Vagina (tissue), 2 donors: ENCODE data around the gene GAMT. TPM values are rescaled to one million over a fixed set of nuclear protein-coding genes. Genes with fewer than 3 reads are reported as not detected.

Source experiments
- DNase-seq, 2 donors: peaks; one replicate each; pipeline ENCODE4 v3.0.0-alpha.2; 2017; ENCODE audit errors: extremely low spot score in 2 of 2
- H3K27ac ChIP-seq: fragments of 200-600 bp; sonication (generic); one replicate; pipeline ENCODE4 v1.5.1; 2019
- H3K27me3 ChIP-seq: fragments of 200-600 bp; sonication (generic); one replicate; pipeline ENCODE4 v1.5.1; 2019
- H3K36me3 ChIP-seq, 2 donors: fragments of 200-600 bp; sonication (generic); one replicate each; pipeline ENCODE4 v1.5.1; 2017 to 2019
- H3K4me1 ChIP-seq: fragments of 200-600 bp; sonication (generic); one replicate; pipeline ENCODE4 v1.5.1; 2019
- H3K4me3 ChIP-seq, 2 donors: fragments of 200-600 bp; sonication (generic); 1 replicate in 1 of 2; 2 replicates in 1 of 2; pipeline ENCODE4 v1.5.1; 2016 to 2019
- H3K9me3 ChIP-seq: fragments of 200-600 bp; sonication (generic); one replicate; pipeline ENCODE4 v1.5.1; 2019
- POLR2A ChIP-seq, 2 donors: fragments of 450-650 bp; IDR thresholded peaks; one replicate each; pipeline ENCODE4 v1.6.1; 2017; ENCODE audit warnings: antibody characterized with exemption in 2 of 2, mild to moderate bottlenecking in 2 of 2, moderate library complexity in 2 of 2
- POLR2AphosphoS5 ChIP-seq, 2 donors: sonication (generic); formaldehyde crosslinking; IDR thresholded peaks; one replicate each; pipeline ENCODE4 v1.9.0; 2017; ENCODE audit warnings: antibody characterized with exemption in 2 of 2, mild to moderate bottlenecking in 2 of 2, low read depth in 1 of 2; ENCODE audit not compliant: insufficient read depth in 1 of 2
- intact Hi-C: fragments of 100-400 bp; cut with DNase I; formaldehyde crosslinking; loops from one replicate; pipeline ENCODE4 v1.15.1; 2023
- total RNA-seq: library from RNA; depleted of rRNA; stranded (reverse); fragments of >200 nt; gene quantifications from one replicate; pipeline ENCODE4 v1.2.3, GENCODE V29; 2016
- TF ChIP-seq, protein P1 (sequence below), 3 experiments: fragments of 450-650 bp in 2 of 3; fragments of 200-600 bp in 1 of 3; sonication (generic) in 1 of 3; IDR thresholded peaks; one replicate each; pipeline ENCODE4 v1.5.1; 2017 to 2019; ENCODE audit warnings: antibody characterized with exemption in 3 of 3, mild to moderate bottlenecking in 2 of 3, moderate library complexity in 2 of 3

GAMT gene
- total RNA-seq, 1 donor from 2014 or later: 29.0 TPM

DNA sequence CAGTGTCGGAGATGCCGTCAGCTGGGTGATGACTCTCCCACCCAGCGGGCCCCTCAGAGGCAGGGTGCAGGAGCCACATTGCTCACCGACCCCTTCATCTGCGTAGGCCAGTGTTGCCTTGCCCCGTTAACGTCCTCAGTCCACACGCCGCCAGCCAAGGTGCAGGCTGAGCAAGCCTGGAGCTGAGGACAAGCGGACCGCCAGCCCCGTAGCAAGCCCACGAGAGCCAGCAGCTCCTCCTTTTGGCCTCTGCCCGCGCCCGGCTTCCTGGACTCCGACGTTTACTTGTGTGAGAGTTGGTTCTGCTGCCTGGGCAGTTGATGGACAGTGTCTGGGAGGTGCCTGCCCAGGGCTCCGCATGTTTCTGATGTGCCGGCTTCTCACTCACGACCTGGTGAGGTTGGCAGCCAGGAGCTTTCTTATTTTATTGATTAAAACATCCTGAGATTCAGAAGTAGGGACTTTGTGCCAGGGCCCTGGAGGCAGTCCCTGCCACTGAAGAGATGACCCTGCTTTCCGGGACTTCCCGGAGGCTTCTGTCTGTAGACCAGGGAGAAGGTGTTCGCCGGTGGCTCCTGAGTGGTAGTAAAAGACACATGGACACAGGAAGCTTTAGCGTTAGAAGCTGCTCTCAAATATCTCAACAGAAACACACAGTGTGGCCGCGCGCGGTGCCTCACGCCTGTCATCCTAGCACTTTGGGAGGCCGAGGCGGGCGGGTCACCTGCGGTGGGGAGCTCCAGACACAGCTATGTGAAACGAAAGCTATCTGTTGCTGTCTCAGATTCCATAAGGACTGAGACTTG is 11.9 kb upstream of the GAMT start:
- no peak overlapping the region for H3K27ac ChIP-seq
- DNase-seq: no peak

DNA sequence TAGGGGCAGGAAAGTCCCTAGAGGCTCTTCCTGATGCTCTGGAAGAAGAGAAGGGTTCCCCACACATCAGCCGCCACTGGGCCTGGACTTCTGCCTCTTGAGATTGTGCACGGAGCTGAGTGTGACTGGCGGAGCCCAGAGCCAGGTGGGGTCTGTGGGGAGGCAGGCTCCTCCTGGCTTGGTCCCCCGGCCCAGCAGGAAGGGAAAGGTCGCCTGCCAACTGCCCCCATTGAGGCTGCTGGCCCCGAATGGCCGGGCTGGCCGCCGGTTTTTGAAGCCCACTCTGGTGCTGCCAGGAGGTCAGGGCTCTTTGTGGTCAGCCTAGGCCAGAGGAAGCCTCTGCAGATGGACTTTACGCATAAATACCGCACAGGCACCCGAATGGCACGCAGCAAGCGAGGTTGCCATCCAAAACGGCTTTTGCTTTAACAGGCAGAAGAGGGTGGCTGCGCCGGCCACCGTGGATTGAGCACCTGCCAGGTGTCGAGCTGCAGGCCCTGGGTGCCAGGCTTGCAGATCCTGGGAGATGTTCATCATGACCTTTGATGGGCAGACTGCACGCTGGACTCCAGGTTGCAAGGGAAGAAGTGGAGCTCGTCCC is 11.1 kb upstream of the GAMT start:
- TF ChIP-seq POLR2A (IDR thresholded peaks at IDR 0.05) (no peak), POLR2AphosphoS5 (IDR thresholded peaks at IDR 0.05; ENCODE audit: insufficient read depth in 1 of 2, low read depth in 1 of 2) (no peak)
- TF ChIP-seq, protein P1, sequence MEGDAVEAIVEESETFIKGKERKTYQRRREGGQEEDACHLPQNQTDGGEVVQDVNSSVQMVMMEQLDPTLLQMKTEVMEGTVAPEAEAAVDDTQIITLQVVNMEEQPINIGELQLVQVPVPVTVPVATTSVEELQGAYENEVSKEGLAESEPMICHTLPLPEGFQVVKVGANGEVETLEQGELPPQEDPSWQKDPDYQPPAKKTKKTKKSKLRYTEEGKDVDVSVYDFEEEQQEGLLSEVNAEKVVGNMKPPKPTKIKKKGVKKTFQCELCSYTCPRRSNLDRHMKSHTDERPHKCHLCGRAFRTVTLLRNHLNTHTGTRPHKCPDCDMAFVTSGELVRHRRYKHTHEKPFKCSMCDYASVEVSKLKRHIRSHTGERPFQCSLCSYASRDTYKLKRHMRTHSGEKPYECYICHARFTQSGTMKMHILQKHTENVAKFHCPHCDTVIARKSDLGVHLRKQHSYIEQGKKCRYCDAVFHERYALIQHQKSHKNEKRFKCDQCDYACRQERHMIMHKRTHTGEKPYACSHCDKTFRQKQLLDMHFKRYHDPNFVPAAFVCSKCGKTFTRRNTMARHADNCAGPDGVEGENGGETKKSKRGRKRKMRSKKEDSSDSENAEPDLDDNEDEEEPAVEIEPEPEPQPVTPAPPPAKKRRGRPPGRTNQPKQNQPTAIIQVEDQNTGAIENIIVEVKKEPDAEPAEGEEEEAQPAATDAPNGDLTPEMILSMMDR (IDR thresholded peaks at IDR 0.05): no peak
- intact Hi-C loops: no loop called here
- Histone ChIP-seq H3K4me1 (peaks cover 87% of the 10 kb centered on the region), H3K27ac (peak overlapping the region; percentile 45), H3K27me3 (no peaks in the 10 kb centered on the region), H3K9me3 (no peaks in the 10 kb centered on the region), H3K4me3 (no peak overlapping the region), H3K36me3 (no peaks in the 10 kb centered on the region)
- no peak for DNase-seq

More for the DNA sequence above, 11.9 kb upstream of the GAMT start:
- no peak overlapping the region for H3K4me3 ChIP-seq
- no peaks in the 10 kb centered on the region for H3K9me3 ChIP-seq
- peaks cover 94% of the 10 kb centered on the region for H3K4me1 ChIP-seq
- TF ChIP-seq POLR2A (IDR thresholded peaks at IDR 0.05): no peak
- TF ChIP-seq, protein P1 (IDR thresholded peaks at IDR 0.05): no peak
- no peak for TF ChIP-seq POLR2AphosphoS5 (IDR thresholded peaks at IDR 0.05; ENCODE audit: insufficient read depth in 1 of 2, low read depth in 1 of 2)
- no peaks in the 10 kb centered on the region for H3K36me3 ChIP-seq
- intact Hi-C loops: no loop called here
- no peaks in the 10 kb centered on the region for H3K27me3 ChIP-seq

DNA sequence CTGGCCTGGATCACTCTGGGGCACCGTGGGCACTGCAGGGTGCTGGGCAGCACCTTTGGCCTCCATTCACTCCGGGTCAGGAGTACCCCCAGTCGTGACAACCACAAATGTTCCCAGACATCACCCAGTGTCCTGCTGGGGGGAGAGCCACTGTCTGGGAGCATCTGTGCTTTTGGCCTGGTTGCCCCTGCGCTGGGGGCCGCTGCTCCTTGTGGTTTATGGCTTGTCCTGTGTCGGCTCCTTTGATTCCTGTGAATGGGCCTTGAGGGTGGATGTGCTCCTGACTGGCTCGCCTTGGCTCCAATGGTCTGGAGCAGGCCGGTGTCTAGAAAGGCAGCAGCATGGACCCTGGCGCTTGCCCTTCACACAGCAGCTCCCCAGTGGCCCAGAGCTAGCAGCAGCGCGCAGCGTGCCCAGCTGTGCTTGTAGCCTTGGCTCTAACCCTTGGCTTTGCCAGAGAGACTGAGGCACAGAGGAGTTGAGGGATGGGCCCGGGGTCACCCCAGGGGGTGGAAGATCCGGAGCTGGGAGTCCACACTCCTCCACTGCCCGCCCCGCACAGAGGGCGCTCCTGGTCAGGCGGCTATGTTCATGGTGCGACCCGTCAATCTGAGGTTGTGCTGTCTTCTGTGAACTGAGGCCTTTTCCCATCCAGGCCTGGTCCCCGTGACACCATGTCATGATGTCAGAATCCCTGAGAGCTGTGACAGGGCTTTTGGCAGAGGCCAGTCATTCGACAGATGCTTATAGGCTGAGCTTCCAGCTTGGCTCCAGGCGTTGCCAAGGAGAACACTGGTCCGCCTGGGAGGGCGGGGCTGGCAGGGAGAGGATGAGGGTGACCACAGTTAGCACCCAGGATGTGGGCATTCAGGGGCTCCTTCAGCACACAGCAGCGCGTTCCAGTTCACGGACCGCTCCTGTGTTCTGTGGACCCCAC is 10.2 kb upstream of the GAMT start:
- Histone ChIP-seq H3K27ac (peak overlapping the region; percentile 45), H3K36me3 (no peaks in the 10 kb centered on the region), H3K27me3 (no peaks in the 10 kb centered on the region), H3K4me3 (no peak overlapping the region), H3K9me3 (no peaks in the 10 kb centered on the region), H3K4me1 (peaks cover 80% of the 10 kb centered on the region)
- intact Hi-C loops: no loop called here
- DNase-seq: no peak
- no peak for TF ChIP-seq POLR2AphosphoS5 (IDR thresholded peaks at IDR 0.05; ENCODE audit: insufficient read depth in 1 of 2, low read depth in 1 of 2)
- TF ChIP-seq, protein P1 (IDR thresholded peaks at IDR 0.05): no peak
- TF ChIP-seq POLR2A (IDR thresholded peaks at IDR 0.05): no peak

DNA sequence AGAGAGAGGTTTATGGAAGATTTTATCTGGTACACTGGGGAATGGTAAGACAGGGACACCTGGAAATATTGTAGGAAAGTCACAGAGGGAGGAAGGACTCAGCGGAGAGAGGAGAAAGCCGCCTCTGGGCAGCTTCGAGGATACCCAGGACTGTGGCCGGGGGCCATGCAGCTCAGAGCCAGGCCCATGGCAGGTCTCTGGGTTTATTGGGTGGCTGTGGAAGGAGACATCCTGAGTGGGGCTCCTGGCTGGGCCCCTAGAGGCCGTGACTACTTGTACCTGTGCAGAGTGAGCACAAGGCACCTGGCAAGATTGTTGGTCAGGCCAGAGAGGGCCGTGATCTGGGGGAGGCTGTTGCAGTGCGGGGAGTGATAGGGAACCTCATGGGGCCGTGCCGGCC is 9.4 kb upstream of the GAMT start:
- H3K4me3 ChIP-seq: peak overlapping the region in 1 of 2 donors; percentile 100
- TF ChIP-seq, protein P1 (IDR thresholded peaks at IDR 0.05): no peak
- TF ChIP-seq POLR2A (IDR thresholded peaks at IDR 0.05): no peak
- TF ChIP-seq POLR2AphosphoS5 (IDR thresholded peaks at IDR 0.05; ENCODE audit: insufficient read depth in 1 of 2, low read depth in 1 of 2): no peak
- no peaks in the 10 kb centered on the region for H3K27me3 ChIP-seq
- H3K4me1 ChIP-seq: peaks cover 79% of the 10 kb centered on the region
- no peaks in the 10 kb centered on the region for H3K36me3 ChIP-seq
- no peaks in the 10 kb centered on the region for H3K9me3 ChIP-seq
- no peak for DNase-seq
- intact Hi-C loops: no loop called here
- peak overlapping the region; percentile 45 for H3K27ac ChIP-seq
